Small intestine (tissue), 7 donors: ENCODE results near the gene INSRR. TPM values are rescaled to one million over a fixed set of nuclear protein-coding genes. Genes with fewer than 3 reads are reported as not detected.

Experiments used
- DNase-seq, 2 donors: peaks; one replicate each; pipeline versions ENCODE4 v3.0.0 to v3.0.0-alpha.2; 2013
- FAIRE-seq: peaks from 2 replicates; lab custom pipeline; 2012; peaks lifted over from hg19 to GRCh38; lab: Jason Lieb, UNC
- H3K27ac ChIP-seq, 3 donors: one replicate each; pipeline ENCODE4 v1.5.1; 2013; ENCODE audit warnings: low read length in 2 of 3, mild to moderate bottlenecking in 2 of 3, control low read depth in 1 of 3, inconsistent platforms in 1 of 3, low read depth in 1 of 3, moderate library complexity in 1 of 3
- H3K27me3 ChIP-seq, 3 donors: one replicate each; pipeline ENCODE4 v1.6.1; 2013; ENCODE audit warnings: low read length in 3 of 3, inconsistent platforms in 1 of 3; ENCODE audit not compliant: control insufficient read depth in 3 of 3, insufficient read depth in 3 of 3
- H3K36me3 ChIP-seq, 3 donors: one replicate each; pipeline ENCODE4 v1.6.1; 2013; ENCODE audit warnings: low read length in 3 of 3, inconsistent platforms in 1 of 3, low read depth in 1 of 3, mild to moderate bottlenecking in 1 of 3, moderate library complexity in 1 of 3; ENCODE audit not compliant: control insufficient read depth in 3 of 3, insufficient read depth in 2 of 3
- H3K4me1 ChIP-seq, 3 donors: one replicate each; pipeline ENCODE4 v1.6.1; 2013; ENCODE audit warnings: low read length in 2 of 3, inconsistent platforms in 1 of 3, low read depth in 1 of 3, mild to moderate bottlenecking in 1 of 3, moderate library complexity in 1 of 3; ENCODE audit not compliant: control insufficient read depth in 3 of 3, insufficient read depth in 2 of 3
- H3K4me3 ChIP-seq, 3 donors: one replicate each; pipeline ENCODE4 v1.5.1; 2013; ENCODE audit warnings: low read length in 3 of 3, control low read depth in 1 of 3, inconsistent platforms in 1 of 3, low read depth in 1 of 3, mild to moderate bottlenecking in 1 of 3, moderate library complexity in 1 of 3
- H3K9me3 ChIP-seq, 2 donors: one replicate each; pipeline ENCODE4 v1.6.1; 2013; ENCODE audit warnings: low read depth in 1 of 2, low read length in 1 of 2; ENCODE audit not compliant: control insufficient read depth in 2 of 2, insufficient read depth in 1 of 2
- WGBS, 3 donors: extraction: QIAGEN DNeasy Blood & Tissue Kit; methylation state at CpG; one replicate each; pipeline ENCODE4 v1.1.7; 2013; 5-methylcytosine and 5-hydroxymethylcytosine counted together
- polyA plus RNA-seq, 4 donors: library from polyadenylated mRNA; stranded (reverse) in 3 of 4; unstranded in 1 of 4; fragments of 200-250 nt in 3 of 4; fragments of 120-200 nt in 1 of 4; gene quantifications; one replicate each; pipeline versions ENCODE4 v1.2.1 to v1.2.3, GENCODE V29; 2013
- donor health status: healthy with polysubstance abuse.
- donor health status: control.
- donor health status: control.
- donor health status: Bipolar disorder and iron deficiency.
- donor health status: healthy.

Gene INSRR
- polyA plus RNA-seq, 4 donors = 0.01 to 0.04 TPM; not detected in 2

- Histone ChIP-seq H3K36me3 (peaks cover 0 to 8% (median 0%) of the 10 kb centered on the region in 3 donors), H3K4me1 (peaks cover 0 to 18% (median 3%) of the 10 kb centered on the region in 3 donors), H3K27ac (no peak overlapping the region), H3K27me3 (peaks cover 0 to 9% (median 0%) of the 10 kb centered on the region in 3 donors), H3K4me3 (no peak overlapping the region), H3K9me3 (no peaks in the 10 kb centered on the region)
- DNase-seq (no peak), FAIRE-seq (no peak)
- 84 to 93% (median 88%) methylated on average over 7 of the region's 7 CpGs for WGBS, 3 donors
Observed at GRCh38 chr1:156809711-156810366, 49.1 kb downstream of the INSRR start.

GRCh38 chr1:156809281-156809680 lies 49.6 kb downstream of the INSRR start:
- Histone ChIP-seq H3K27me3 (peaks cover 0 to 4% (median 0%) of the 10 kb centered on the region in 3 donors), H3K9me3 (no peaks in the 10 kb centered on the region), H3K4me1 (peaks cover 0 to 13% (median 3%) of the 10 kb centered on the region in 3 donors), H3K4me3 (no peak overlapping the region), H3K27ac (no peak overlapping the region), H3K36me3 (peaks cover 0 to 8% (median 0%) of the 10 kb centered on the region in 3 donors)
- DNase-seq = no peak
- no peak for FAIRE-seq
- WGBS, 3 donors = 87 to 96% (median 96%) methylated on average over 7 to 10 of the region's 10 CpGs

GRCh38 chr1:156808186-156809030 lies 50.5 kb downstream of the INSRR start:
- WGBS, 3 donors = 91 to 93% (median 93%) methylated on average over 16 of the region's 16 CpGs
- DNase-seq = no peak
- no peak overlapping the region for H3K27ac ChIP-seq

GRCh38 chr1:156807627-156808026 lies 51.3 kb downstream of the INSRR start:
- WGBS, 3 donors = 74 to 80% (median 77%) methylated on average over 2 of the region's 2 CpGs
- H3K36me3 ChIP-seq = peaks cover 0 to 14% (median 0%) of the 10 kb centered on the region in 3 donors
- no peak for FAIRE-seq

More at GRCh38 chr1:156808186-156809030, 50.5 kb downstream of the INSRR start:
- peaks cover 0 to 2% (median 0%) of the 10 kb centered on the region in 3 donors for H3K27me3 ChIP-seq
- H3K9me3 ChIP-seq = no peaks in the 10 kb centered on the region
- peaks cover 0 to 10% (median 0%) of the 10 kb centered on the region in 3 donors for H3K36me3 ChIP-seq
- peaks cover 0 to 5% (median 1%) of the 10 kb centered on the region in 3 donors for H3K4me1 ChIP-seq
- FAIRE-seq = no peak
- H3K4me3 ChIP-seq = no peak overlapping the region

GRCh38 chr1:156806512-156807440 lies 52.1 kb downstream of the INSRR start:
- Histone ChIP-seq H3K9me3 (no peaks in the 10 kb centered on the region), H3K36me3 (peaks cover 0 to 18% (median 0%) of the 10 kb centered on the region in 3 donors), H3K4me3 (no peak overlapping the region), H3K27ac (no peak overlapping the region), H3K27me3 (no peaks in the 10 kb centered on the region), H3K4me1 (no peaks in the 10 kb centered on the region)
- FAIRE-seq (no peak), DNase-seq (no peak)
- WGBS, 3 donors = 73 to 78% (median 74%) methylated on average over 7 of the region's 7 CpGs

More at GRCh38 chr1:156807627-156808026, 51.3 kb downstream of the INSRR start:
- Histone ChIP-seq H3K9me3 (no peaks in the 10 kb centered on the region), H3K27me3 (no peaks in the 10 kb centered on the region), H3K4me3 (no peak overlapping the region), H3K27ac (no peak overlapping the region), H3K4me1 (no peaks in the 10 kb centered on the region)
- no peak for DNase-seq

GRCh38 chr1:156805766-156806511 lies 53.0 kb downstream of the INSRR start:
- WGBS, 3 donors = 85 to 90% (median 88%) methylated on average over 3 of the region's 3 CpGs
- H3K4me3 ChIP-seq = no peak overlapping the region

GRCh38 chr1:156804572-156805243 lies 54.2 kb downstream of the INSRR start:
- 61 to 68% (median 64%) methylated on average over 6 of the region's 6 CpGs for WGBS, 3 donors
- Histone ChIP-seq H3K36me3 (peaks cover 0 to 35% (median 5%) of the 10 kb centered on the region in 3 donors), H3K4me3 (no peak overlapping the region), H3K9me3 (no peaks in the 10 kb centered on the region), H3K4me1 (no peaks in the 10 kb centered on the region), H3K27ac (no peak overlapping the region), H3K27me3 (no peaks in the 10 kb centered on the region)
- DNase-seq (peak in 1 of 2 donors; percentile 24), FAIRE-seq (no peak)

More at GRCh38 chr1:156805766-156806511, 53.0 kb downstream of the INSRR start:
- Histone ChIP-seq H3K36me3 (peaks cover 0 to 27% (median 0%) of the 10 kb centered on the region in 3 donors), H3K27ac (no peak overlapping the region), H3K27me3 (no peaks in the 10 kb centered on the region), H3K9me3 (no peaks in the 10 kb centered on the region), H3K4me1 (no peaks in the 10 kb centered on the region)
- no peak for FAIRE-seq
- DNase-seq = peak in 1 of 2 donors; percentile 21
